GM12878 (cell line): ENCODE results near the gene DYRK4.

ENCODE experiments used
- ATF3 ChIP-seq: IDR thresholded peaks from 2 replicates; pipeline ENCODE4 v1.6.1; 2011; ENCODE audit warnings: low read depth, mild to moderate bottlenecking, low read length, moderate library complexity, borderline replicate concordance; ENCODE audit errors: extremely low read depth
- CEBPB ChIP-seq, 2 experiments: fragments of 150-350 bp in 1 of 2; IDR thresholded peaks; 2 replicates each; pipeline ENCODE4 v1.6.1; 2012 to 2014; ENCODE audit warnings: low read depth in 2 of 2, low read length in 2 of 2, borderline replicate concordance in 1 of 2, inconsistent platforms in 1 of 2
- CTCF ChIP-seq, 3 experiments: IDR thresholded peaks in 2 of 3; conservative IDR thresholded peaks in 1 of 3; 2 replicates each; pipeline ENCODE4 v1.5.1; 2011; ENCODE audit warnings: low read depth in 3 of 3, low read length in 3 of 3, mild to moderate bottlenecking in 3 of 3, control low read depth in 2 of 3, moderate library complexity in 2 of 3, inconsistent platforms in 1 of 3, mixed read lengths in 1 of 3; ENCODE audit not compliant: control insufficient read depth in 2 of 3, insufficient read depth in 1 of 3; ENCODE audit errors: extremely low read depth in 1 of 3
- ELK1 ChIP-seq: IDR thresholded peaks from 2 replicates; pipeline ENCODE4 v1.6.1; 2012; ENCODE audit warnings: low read depth, low read length, improper control_type of control experiment
- JUNB ChIP-seq: IDR thresholded peaks from 2 replicates; pipeline ENCODE4 v1.6.1; 2016; ENCODE audit warnings: antibody characterized with exemption, mild to moderate bottlenecking
- POLR2A ChIP-seq: IDR thresholded peaks from 2 replicates; pipeline ENCODE4 v1.6.1; 2011; ENCODE audit warnings: low read depth, mild to moderate bottlenecking, low read length
- RFX5 ChIP-seq: IDR thresholded peaks from 2 replicates; pipeline ENCODE4 v1.6.1; 2011; ENCODE audit warnings: low read depth, low read length, improper control_type of control experiment
- TBL1XR1 ChIP-seq: IDR thresholded peaks from 2 replicates; pipeline ENCODE4 v1.6.1; 2012; ENCODE audit warnings: low read depth, low read length, improper control_type of control experiment
- ZNF207 ChIP-seq: fragments of 450-650 bp; IDR thresholded peaks from 2 replicates; pipeline ENCODE4 v1.6.1; 2014; ENCODE audit warnings: antibody characterized with exemption, mild to moderate bottlenecking, borderline replicate concordance
- TF ChIP-seq, protein P1 (sequence below): fragments of 450-650 bp; formaldehyde crosslinking; IDR thresholded peaks from 2 replicates; pipeline ENCODE4 v1.4.0; 2020; ENCODE audit warnings: mild to moderate bottlenecking, moderate library complexity
- TF ChIP-seq, protein P2 (sequence below): fragments of 450-650 bp; IDR thresholded peaks from 2 replicates; pipeline ENCODE4 v1.6.1; 2016; ENCODE audit warnings: mild to moderate bottlenecking, moderate library complexity, borderline replicate concordance

GRCh38 chr12:4626543-4626942 is 64.5 kb downstream of the DYRK4 start:
- TF ChIP-seq RFX5 = no peak
- TF ChIP-seq POLR2A = no peak
- TF ChIP-seq JUNB = no peak
- no peak for TF ChIP-seq CTCF (IDR thresholded peaks at IDR 0.05 in 2 of 3, conservative IDR thresholded peaks at IDR 0.05 in 1 of 3; ENCODE audit: control insufficient read depth in 2 of 3, extremely low read depth in 1 of 3, insufficient read depth in 1 of 3, low read depth in 3 of 3, low read length in 3 of 3)
- TF ChIP-seq CEBPB (IDR thresholded peaks at IDR 0.05; ENCODE audit: borderline replicate concordance in 1 of 2, low read depth in 2 of 2, low read length in 2 of 2) = no peak
- no peak for TF ChIP-seq ELK1
- TF ChIP-seq, protein P1, sequence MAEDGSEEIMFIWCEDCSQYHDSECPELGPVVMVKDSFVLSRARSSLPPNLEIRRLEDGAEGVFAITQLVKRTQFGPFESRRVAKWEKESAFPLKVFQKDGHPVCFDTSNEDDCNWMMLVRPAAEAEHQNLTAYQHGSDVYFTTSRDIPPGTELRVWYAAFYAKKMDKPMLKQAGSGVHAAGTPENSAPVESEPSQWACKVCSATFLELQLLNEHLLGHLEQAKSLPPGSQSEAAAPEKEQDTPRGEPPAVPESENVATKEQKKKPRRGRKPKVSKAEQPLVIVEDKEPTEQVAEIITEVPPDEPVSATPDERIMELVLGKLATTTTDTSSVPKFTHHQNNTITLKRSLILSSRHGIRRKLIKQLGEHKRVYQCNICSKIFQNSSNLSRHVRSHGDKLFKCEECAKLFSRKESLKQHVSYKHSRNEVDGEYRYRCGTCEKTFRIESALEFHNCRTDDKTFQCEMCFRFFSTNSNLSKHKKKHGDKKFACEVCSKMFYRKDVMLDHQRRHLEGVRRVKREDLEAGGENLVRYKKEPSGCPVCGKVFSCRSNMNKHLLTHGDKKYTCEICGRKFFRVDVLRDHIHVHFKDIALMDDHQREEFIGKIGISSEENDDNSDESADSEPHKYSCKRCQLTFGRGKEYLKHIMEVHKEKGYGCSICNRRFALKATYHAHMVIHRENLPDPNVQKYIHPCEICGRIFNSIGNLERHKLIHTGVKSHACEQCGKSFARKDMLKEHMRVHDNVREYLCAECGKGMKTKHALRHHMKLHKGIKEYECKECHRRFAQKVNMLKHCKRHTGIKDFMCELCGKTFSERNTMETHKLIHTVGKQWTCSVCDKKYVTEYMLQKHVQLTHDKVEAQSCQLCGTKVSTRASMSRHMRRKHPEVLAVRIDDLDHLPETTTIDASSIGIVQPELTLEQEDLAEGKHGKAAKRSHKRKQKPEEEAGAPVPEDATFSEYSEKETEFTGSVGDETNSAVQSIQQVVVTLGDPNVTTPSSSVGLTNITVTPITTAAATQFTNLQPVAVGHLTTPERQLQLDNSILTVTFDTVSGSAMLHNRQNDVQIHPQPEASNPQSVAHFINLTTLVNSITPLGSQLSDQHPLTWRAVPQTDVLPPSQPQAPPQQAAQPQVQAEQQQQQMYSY (CRISPR knock-in tag) = no peak
- TF ChIP-seq ZNF207 = no peak
- no peak for TF ChIP-seq TBL1XR1
- TF ChIP-seq, protein P2, sequence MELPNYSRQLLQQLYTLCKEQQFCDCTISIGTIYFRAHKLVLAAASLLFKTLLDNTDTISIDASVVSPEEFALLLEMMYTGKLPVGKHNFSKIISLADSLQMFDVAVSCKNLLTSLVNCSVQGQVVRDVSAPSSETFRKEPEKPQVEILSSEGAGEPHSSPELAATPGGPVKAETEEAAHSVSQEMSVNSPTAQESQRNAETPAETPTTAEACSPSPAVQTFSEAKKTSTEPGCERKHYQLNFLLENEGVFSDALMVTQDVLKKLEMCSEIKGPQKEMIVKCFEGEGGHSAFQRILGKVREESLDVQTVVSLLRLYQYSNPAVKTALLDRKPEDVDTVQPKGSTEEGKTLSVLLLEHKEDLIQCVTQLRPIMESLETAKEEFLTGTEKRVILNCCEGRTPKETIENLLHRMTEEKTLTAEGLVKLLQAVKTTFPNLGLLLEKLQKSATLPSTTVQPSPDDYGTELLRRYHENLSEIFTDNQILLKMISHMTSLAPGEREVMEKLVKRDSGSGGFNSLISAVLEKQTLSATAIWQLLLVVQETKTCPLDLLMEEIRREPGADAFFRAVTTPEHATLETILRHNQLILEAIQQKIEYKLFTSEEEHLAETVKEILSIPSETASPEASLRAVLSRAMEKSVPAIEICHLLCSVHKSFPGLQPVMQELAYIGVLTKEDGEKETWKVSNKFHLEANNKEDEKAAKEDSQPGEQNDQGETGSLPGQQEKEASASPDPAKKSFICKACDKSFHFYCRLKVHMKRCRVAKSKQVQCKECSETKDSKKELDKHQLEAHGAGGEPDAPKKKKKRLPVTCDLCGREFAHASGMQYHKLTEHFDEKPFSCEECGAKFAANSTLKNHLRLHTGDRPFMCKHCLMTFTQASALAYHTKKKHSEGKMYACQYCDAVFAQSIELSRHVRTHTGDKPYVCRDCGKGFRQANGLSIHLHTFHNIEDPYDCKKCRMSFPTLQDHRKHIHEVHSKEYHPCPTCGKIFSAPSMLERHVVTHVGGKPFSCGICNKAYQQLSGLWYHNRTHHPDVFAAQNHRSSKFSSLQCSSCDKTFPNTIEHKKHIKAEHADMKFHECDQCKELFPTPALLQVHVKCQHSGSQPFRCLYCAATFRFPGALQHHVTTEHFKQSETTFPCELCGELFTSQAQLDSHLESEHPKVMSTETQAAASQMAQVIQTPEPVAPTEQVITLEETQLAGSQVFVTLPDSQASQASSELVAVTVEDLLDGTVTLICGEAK = no peak
- no peak for TF ChIP-seq ATF3
